Hepatic stellate cell (primary cell): ENCODE measurements around the gene NAMPT.
"Not testable (repeated sequence)": the region's sequence is repeated elsewhere in the genome, so short reads cannot be mapped to it uniquely, and the experiment has no call there.

Experiments
- DNase-seq: peaks from one replicate; pipeline ENCODE4 v3.0.0; 2011; ENCODE audit warnings: low spot score

Gene NAMPT

GRCh38 chr7:106304568-106304967, 19.8 kb upstream of the NAMPT start:
- DNase-seq = no peak

GRCh38 chr7:106298631-106299030, 13.8 kb upstream of the NAMPT start:
- DNase-seq = not testable (repeated sequence)

DNA sequence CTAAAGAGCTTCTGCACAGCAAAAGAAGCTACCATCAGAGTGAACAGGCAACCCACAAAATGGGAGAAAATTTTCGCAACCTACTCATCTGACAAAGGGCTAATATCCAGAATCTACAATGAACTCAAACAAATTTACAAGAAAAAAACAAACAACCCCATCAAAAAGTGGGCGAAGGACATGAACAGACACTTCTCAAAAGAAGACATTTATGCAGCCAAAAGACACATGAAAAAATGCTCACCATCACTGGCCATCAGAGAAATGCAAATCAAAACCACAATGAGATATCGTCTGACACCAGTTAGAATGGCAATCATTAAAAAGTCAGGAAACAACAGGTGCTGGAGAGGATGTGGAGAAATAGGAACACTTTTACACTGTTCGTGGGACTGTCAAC, 13.4 kb upstream of the NAMPT start:
- not testable (repeated sequence) for DNase-seq

- DNase-seq = no peak
Observed at GRCh38 chr7:106294334-106294733, 9.6 kb upstream of the NAMPT start.

DNA sequence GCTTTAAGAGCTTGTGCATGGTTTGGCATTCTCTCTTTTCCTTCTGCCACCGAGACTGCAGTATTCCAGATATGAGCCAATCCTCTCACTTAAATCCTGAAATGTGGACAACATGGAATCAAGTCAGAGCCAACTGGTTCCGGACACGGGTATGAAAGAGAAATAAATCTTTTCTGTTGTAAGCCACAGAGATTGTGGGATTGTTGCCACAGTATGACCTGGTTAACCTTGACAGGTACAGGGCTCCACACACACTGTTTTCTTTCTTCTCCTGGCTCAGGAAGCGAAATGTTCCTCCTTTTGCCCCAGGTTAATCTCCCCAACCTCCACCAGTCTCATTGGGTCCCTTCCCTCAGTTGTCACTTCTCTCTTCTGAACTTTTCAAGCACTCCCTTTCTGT, 6.5 kb upstream of the NAMPT start:
- DNase-seq = no peak

- no peak for DNase-seq
Observed at GRCh38 chr7:106290319-106290718, 5.5 kb upstream of the NAMPT start.

DNA sequence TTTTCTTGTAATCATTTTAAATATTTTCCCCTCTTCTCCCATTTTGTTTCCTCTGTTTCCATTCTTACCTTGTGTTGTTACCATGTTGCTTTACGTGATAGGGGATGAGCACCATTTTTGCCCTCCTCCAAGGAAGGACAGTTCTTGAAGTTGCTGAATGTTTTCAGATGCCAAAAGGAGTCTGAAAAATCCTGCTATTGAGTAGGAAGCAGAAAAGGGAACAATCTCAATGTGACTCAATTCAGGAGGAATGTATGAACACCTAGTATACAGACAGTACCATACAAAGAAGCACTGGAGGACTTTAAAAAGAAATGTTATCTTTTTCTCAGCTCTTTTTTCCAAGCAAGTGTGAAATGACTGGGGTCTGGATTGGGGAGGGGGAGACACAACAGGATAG, 5.1 kb upstream of the NAMPT start:
- DNase-seq = peak; percentile 5

- no peak for DNase-seq
Observed at GRCh38 chr7:106288263-106288662, 3.5 kb upstream of the NAMPT start.

- DNase-seq = no peak
Observed at GRCh38 chr7:106287786-106288185, 3.0 kb upstream of the NAMPT start.

- peak; percentile 13 for DNase-seq
Observed at GRCh38 chr7:106285855-106286492, 1.2 kb upstream of the NAMPT start.

- peak; percentile 92 for DNase-seq
Observed at GRCh38 chr7:106285051-106285854, 470 bp upstream of the NAMPT start.

- peak; percentile 17 for DNase-seq
Observed at GRCh38 chr7:106283831-106284713, 711 bp downstream of the NAMPT start.

DNA sequence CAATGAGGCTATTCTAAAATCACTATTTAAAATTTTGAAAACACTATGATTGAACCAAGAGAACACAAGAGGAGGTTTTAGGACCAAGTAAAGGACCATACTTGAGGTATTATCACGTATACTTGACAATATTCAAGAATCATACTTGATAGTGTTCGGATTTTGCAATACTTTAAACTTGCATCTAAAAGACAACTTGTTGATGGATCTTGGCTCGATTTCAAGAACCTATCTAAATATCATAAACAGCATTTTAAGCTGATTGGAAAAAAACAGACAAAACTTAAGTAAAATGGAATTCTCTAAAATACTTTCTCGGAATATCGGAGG, 1.3 kb downstream of the NAMPT start:
- DNase-seq = no peak

- DNase-seq = no peak
Observed at GRCh38 chr7:106282852-106283251, 1.9 kb downstream of the NAMPT start.

DNA sequence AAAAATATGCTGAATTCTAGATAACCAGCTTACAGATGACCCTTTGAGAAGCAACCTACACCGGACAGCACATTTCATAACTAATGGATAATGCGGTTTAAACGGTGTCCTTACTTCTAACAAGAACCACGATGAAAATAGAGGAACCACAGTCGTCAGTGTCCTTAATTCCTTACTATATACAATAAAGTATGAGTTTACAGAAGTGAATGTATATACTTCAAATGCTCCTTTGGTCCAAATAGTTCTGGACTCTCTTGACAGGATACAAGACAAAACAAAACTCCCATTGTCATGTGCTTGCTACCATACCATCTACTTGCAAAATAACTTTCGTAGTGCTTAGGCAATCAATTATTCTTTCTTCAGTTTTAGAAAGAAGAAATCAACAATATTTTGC, 2.4 kb downstream of the NAMPT start:
- no peak for DNase-seq

DNA sequence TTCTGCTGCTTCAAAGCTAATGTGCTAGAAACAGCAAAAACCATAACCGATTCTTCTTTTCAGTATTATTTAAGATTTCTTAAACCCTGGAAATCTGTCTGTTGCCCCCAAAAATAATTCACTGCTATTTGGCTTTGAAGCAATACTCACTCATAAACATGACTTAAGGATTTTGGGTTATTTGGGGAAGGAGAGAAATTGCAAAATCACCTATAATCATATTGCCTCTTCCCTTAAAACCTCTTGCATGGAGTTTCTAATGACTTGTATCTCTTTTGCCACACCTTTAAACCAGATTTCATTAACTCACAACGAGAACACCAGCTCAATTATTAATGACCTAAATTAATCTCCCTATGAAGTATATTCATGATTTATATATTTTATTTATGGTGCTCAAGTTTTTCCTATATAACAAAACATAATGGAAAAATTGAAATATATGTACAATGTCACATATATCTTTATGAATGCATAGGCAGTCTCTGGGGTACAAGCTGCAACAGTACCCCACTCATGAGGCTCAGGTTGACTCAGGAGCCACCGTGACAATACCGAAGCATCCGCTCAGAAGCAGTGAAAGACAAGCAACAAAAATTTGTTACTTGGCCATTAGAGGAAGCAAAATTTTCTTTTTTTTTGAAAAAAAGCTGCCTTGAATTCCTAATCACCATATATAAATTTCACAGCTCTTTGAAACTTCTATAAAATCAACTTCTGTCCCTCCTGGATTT, 3.0 kb downstream of the NAMPT start:
- no peak for DNase-seq

DNA sequence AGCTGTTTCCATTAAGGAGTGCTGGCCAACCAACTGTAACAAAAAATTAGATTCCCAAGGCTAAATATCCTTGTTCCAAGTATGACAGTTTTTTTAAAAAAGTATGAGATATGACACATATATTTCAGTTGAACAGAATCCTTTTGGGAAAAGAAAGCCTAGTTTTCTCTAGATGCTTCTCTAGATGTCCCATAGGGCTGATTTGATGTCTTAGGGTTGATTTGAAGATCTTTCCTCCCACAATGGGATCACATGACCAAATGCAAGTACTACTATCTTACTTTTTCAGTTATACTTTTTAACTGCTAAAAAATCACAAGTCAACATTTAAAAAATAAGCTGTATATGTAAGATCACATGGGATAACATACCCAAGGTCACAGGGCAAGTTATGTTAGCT, 3.7 kb downstream of the NAMPT start:
- no peak for DNase-seq

DNA sequence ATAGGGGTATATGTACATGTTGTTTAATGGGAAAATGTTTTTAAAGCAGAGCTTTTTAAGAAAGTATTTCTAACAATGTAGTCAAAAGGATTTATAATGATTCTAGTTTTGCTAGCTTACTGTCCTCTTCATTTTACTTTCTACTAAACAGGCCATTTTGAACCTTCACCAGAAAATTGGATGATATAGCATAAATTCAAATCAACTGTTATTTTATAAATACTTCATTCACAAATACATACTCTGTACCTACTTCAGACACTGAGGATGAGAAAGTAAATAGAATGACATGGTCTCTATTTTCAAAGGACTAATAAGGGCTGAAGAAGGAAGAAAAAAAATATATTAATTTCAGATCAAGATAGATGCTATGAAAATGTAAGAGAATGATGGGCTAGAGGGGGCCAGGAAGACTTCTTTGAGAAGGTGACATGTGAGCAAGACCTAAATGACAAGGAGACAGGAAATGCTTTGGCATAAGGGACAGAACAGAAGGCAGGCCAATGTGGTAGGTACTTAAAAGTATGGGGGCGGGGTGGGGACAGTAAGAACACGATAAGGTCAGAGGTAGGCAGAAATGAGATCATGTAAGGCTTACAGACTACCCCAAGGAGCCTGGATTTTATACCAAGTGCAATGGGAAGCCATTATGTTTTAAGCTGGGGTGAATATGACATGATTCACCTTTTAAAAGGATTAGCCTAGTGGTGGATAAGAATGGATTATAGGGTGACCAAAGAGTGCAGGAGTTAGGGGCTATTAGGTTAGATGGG, 5.2 kb downstream of the NAMPT start:
- no peak for DNase-seq

GRCh38 chr7:106278695-106279094, 6.1 kb downstream of the NAMPT start:
- DNase-seq = no peak

- no peak for DNase-seq
Observed at GRCh38 chr7:106277976-106278375, 6.8 kb downstream of the NAMPT start.

- no peak for DNase-seq
Observed at GRCh38 chr7:106276513-106276912, 8.3 kb downstream of the NAMPT start.
